ENCODE measurements around the gene ENOX2. TPM values are rescaled to one million over a fixed set of nuclear protein-coding genes. Genes with fewer than 3 reads are reported as not detected.

Gene ENOX2
- total and polyA plus RNA-seq, 2 of the 13 experiments (the other 11 are each of a cell fraction or from before 2014, with no cell fraction given), result 5.9 to 8.5 TPM

GRCh38 chrX:130906776-130907175, 3.8 kb upstream of the ENOX2 start:
- Histone ChIP-seq H3K9me3 (ENCODE audit: low read length) (no peaks in the 10 kb centered on the region), H3K9ac (ENCODE audit: insufficient read depth, low read depth, low read length) (no peak overlapping the region), H3K36me3 (replicated peaks in 1 of 2; ENCODE audit: control insufficient read depth in 1 of 2, insufficient read depth in 2 of 2, low read length in 2 of 2) (no peaks in the 10 kb centered on the region), H3K27ac (ENCODE audit: extremely low read length, insufficient read depth, low read length) (no peak overlapping the region), H3K79me2 (ENCODE audit: insufficient read depth, low read length) (no peaks in the 10 kb centered on the region), H3K4me1 (ENCODE audit: insufficient read depth, low read length) (peaks cover 13% of the 10 kb centered on the region), H4K20me1 (ENCODE audit: insufficient read depth, low read length) (no peaks in the 10 kb centered on the region), H3K4me3 (replicated peaks in 1 of 3; ENCODE audit: insufficient read depth in 1 of 3, low read depth in 2 of 3, low read length in 3 of 3) (no peak overlapping the region), H3K27me3 (ENCODE audit: control insufficient read depth in 1 of 2, insufficient read depth in 2 of 2, low read length in 2 of 2) (no peaks in the 10 kb centered on the region), H3K4me2 (ENCODE audit: low read depth, low read length) (no peak overlapping the region), H2AFZ (ENCODE audit: low read length) (no peak overlapping the region)
- 4% methylated on average over 1 of the region's 1 CpG for WGBS (ENCODE audit: low lambda C conversion rate)
- no peak for FAIRE-seq
- ChIA-PET CTCF (ENCODE audit: low intra/inter-chr PET ratio, low total read pairs) (no interaction called here), POLR2A (no interaction called here)
- peak; percentile 14 for DNase-seq (ENCODE audit: low spot score)
- ATAC-seq, result no peak
- intact Hi-C loops (cut with micrococcal nuclease; ENCODE audit: unreplicated experiment) (no loop called here), in situ Hi-C loops (cut with HindIII; ENCODE audit: extremely low pct_ligation_motif_present, low pct_unique_long_range_greater_than_20kb) (no loop called here)
- no TSS peak for BruUV-seq (replicated peaks)
- TF ChIP-seq ZNF296 (CRISPR knock-in tag; conservative IDR thresholded peaks at IDR 0.05), result no peak
- TF ChIP-seq HNF4A (CRISPR knock-in tag; IDR thresholded peaks at IDR 0.05), result peak; percentile 21; the same call in 1 of the 2 replicates
- TF ChIP-seq NR2F6 (IDR thresholded peaks at IDR 0.05), result peak; percentile 48; the same call in 1 of the 2 replicates
- 0 out of 2 replicates have a peak, but pooled peaks have one; percentile 44 for TF ChIP-seq NR2F6 (CRISPR knock-in tag; IDR thresholded peaks at IDR 0.05)
- TF ChIP-seq RFX3 (CRISPR knock-in tag; IDR thresholded peaks at IDR 0.05), result no peak
- peak; percentile 89 for TF ChIP-seq TBL1XR1 (IDR thresholded peaks at IDR 0.05; ENCODE audit: borderline replicate concordance, low read length, partially characterized antibody)
- 0 out of 2 replicates have a peak, but pooled peaks have one; percentile 11 for TF ChIP-seq ARID5B (CRISPR knock-in tag; IDR thresholded peaks at IDR 0.05)
- no peak for TF ChIP-seq RBAK (CRISPR knock-in tag; IDR thresholded peaks at IDR 0.05)
- no peak for TF ChIP-seq ZNF230 (CRISPR knock-in tag; IDR thresholded peaks at IDR 0.05)
- TF ChIP-seq JARID2 (CRISPR knock-in tag; IDR thresholded peaks at IDR 0.05; ENCODE audit: insufficient replicate concordance), result no peak
- peak; percentile 86 for TF ChIP-seq RARA (CRISPR knock-in tag; IDR thresholded peaks at IDR 0.05)
- no peak for TF ChIP-seq SOX13 (IDR thresholded peaks at IDR 0.05)
- peak in 1 of 2 experiments; percentile 65; a peak in 1 of 4 replicates for TF ChIP-seq SOX13 (CRISPR knock-in tag; conservative IDR thresholded peaks at IDR 0.05 in 1 of 2, IDR thresholded peaks at IDR 0.05 in 1 of 2)
- TF ChIP-seq, protein P1, sequence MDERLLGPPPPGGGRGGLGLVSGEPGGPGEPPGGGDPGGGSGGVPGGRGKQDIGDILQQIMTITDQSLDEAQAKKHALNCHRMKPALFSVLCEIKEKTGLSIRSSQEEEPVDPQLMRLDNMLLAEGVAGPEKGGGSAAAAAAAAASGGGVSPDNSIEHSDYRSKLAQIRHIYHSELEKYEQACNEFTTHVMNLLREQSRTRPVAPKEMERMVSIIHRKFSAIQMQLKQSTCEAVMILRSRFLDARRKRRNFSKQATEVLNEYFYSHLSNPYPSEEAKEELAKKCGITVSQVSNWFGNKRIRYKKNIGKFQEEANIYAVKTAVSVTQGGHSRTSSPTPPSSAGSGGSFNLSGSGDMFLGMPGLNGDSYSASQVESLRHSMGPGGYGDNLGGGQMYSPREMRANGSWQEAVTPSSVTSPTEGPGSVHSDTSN (CRISPR knock-in tag; IDR thresholded peaks at IDR 0.05), result no peak
- no peak for TF ChIP-seq PLSCR1 (CRISPR knock-in tag; IDR thresholded peaks at IDR 0.05; ENCODE audit: borderline replicate concordance)
- peak; percentile 89 for TF ChIP-seq SKI (IDR thresholded peaks at IDR 0.05; ENCODE audit: partially characterized antibody)
- peak; percentile 53 for TF ChIP-seq RXRB (CRISPR knock-in tag; IDR thresholded peaks at IDR 0.05; ENCODE audit: borderline replicate concordance)
- no peak for TF ChIP-seq ZNF773 (CRISPR knock-in tag; IDR thresholded peaks at IDR 0.05; ENCODE audit: borderline replicate concordance)
- TF ChIP-seq NCOR1 (IDR thresholded peaks at IDR 0.05; ENCODE audit: borderline replicate concordance, low read length), result peak; percentile 41; the same call in 1 of the 2 replicates
- TF ChIP-seq SOX6 (IDR thresholded peaks at IDR 0.05), result no peak
- TF ChIP-seq SOX6 (CRISPR knock-in tag; IDR thresholded peaks at IDR 0.05), result peak; percentile 69
- TF ChIP-seq NR2C2 (CRISPR knock-in tag; IDR thresholded peaks at IDR 0.05; ENCODE audit: borderline replicate concordance), result no peak
- TF ChIP-seq SP5 (CRISPR knock-in tag; IDR thresholded peaks at IDR 0.05; ENCODE audit: borderline replicate concordance, low read depth), result no peak

Data from HepG2 (cell line).